COLO829 (cell line): ENCODE results near the gene DRAM2.
"Not testable (repeated sequence)": the region's sequence is repeated elsewhere in the genome, so short reads cannot be mapped to it uniquely, and the experiment has no call there.

Experiments used
- DNase-seq: peaks from one replicate; pipeline ENCODE4 v3.0.0; 2012; ENCODE audit warnings: low spot score

DRAM2 gene

DNA sequence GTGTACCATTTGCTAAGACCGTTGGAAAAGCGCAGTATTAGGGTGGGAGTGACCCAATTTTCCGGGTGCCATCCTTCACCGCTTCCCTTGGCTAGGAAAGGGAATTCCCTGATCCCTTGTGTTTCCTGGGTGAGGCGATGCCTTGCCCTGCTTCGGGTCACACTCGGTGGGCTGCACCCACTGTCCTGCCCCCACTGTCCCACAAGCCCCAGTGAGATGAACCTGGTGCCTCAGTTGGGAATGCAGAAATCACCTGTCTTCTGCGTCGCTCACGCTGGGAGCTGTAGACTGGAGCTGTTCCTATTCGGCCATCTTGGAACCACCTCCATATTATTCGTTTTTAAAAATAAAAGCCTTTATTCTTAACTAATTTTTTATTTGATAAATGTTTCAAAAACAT, 60.6 kb downstream of the DRAM2 start:
- DNase-seq = not testable (repeated sequence)

DNA sequence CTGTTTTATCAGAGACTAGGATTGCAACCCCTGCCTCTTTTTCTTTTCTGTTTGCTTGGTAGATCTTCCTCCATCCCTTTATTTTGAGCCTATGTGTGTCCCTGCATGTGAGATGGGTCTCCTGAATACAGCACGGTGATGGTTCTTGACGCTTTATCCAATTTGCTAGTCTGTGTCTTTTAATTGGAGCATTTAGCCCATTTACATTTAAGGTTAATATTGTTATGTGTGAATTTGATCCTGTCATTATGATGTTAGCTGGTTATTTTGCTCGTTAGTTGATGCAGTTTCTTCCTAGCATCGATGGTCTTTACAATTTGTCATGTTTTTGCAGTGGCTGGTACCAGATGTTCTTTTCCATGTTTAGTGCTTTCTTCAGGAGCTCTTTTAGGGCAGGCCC, 62.6 kb downstream of the DRAM2 start:
- DNase-seq = not testable (repeated sequence)
